Measurements from ENCODE around the gene EID2B. TPM values are rescaled to one million over a fixed set of nuclear protein-coding genes. Genes with fewer than 3 reads are reported as not detected.

EID2B gene
- total RNA-seq = 1 to 10 TPM; 3.0 to 6.4 (median 6.1) TPM

GRCh38 chr19:39532233-39533002 lies at the start of gene EID2B:
Gene EID2B (minus strand): TSS chr19:39532852. CDS start chr19:39532802, 50 bp downstream.
- TF ChIP-seq CTCF (IDR thresholded peaks at IDR 0.05) (peak; percentile 95 to 100 (median 99)), POLR2AphosphoS5 (IDR thresholded peaks at IDR 0.05) (peak; percentile 96 to 99), POLR2A (IDR thresholded peaks at IDR 0.05; ENCODE audit: low read depth) (no peak), EP300 (IDR thresholded peaks at IDR 0.05) (no peak)
- Histone ChIP-seq H3K4me3 (peak within 1 kb of the TSS; percentile 70 to 89 (median 77)), H3K27ac (replicated peaks in 1 of 4) (peak within 1 kb of the TSS; percentile 86 to 91 (median 88)), H3K27me3 (no peaks in the 10 kb centered on the region), H3K4me1 (peaks cover 14 to 36% (median 29%) of the 10 kb centered on the region in 4 donors), H3K9me3 (no peaks in the 10 kb centered on the region), H3K36me3 (peaks cover 0 to 8% (median 0%) of the 10 kb centered on the region in 4 donors)
- DNase-seq (ENCODE audit: extremely low spot score) = peak; percentile 96
- intact Hi-C loops (cut with DNase I) = loop anchor here (5.0 to 10.0 kb wide), 4 partner anchors 60 to 405 kb away; partner anchors contain the start of genes PAK4, SAMD4B and SUPT5H
- WGBS = 3% methylated on average over 27 of the region's 65 CpGs

GRCh38 chr19:39582442-39582841 lies 49.8 kb upstream of the EID2B start:
- H3K4me3 ChIP-seq = no peak overlapping the region
- TF ChIP-seq CTCF (IDR thresholded peaks at IDR 0.05) = no peak
- TF ChIP-seq POLR2A (IDR thresholded peaks at IDR 0.05; ENCODE audit: low read depth) = no peak
- intact Hi-C loops (cut with DNase I) = no loop called here
- no peaks in the 10 kb centered on the region for H3K4me1 ChIP-seq
- peaks cover 0 to 19% (median 0%) of the 10 kb centered on the region in 4 donors for H3K27me3 ChIP-seq
- H3K27ac ChIP-seq (replicated peaks in 1 of 4) = no peak overlapping the region
- H3K9me3 ChIP-seq = peaks cover 0 to 8% (median 2%) of the 10 kb centered on the region in 4 donors
- no peak for DNase-seq (ENCODE audit: extremely low spot score)
- 53% methylated on average over 4 of the region's 4 CpGs for WGBS
- H3K36me3 ChIP-seq = no peaks in the 10 kb centered on the region

GRCh38 chr19:39568604-39569003 lies 36.0 kb upstream of the EID2B start:
- 52% methylated on average over 3 of the region's 3 CpGs for WGBS
- intact Hi-C loops (cut with DNase I) = no loop called here

GRCh38 chr19:39566064-39566463 lies 33.4 kb upstream of the EID2B start:
- 29% methylated on average over 3 of the region's 3 CpGs for WGBS
- H3K9me3 ChIP-seq = no peaks in the 10 kb centered on the region
- no peaks in the 10 kb centered on the region for H3K4me1 ChIP-seq
- no peak for TF ChIP-seq EP300 (IDR thresholded peaks at IDR 0.05)
- TF ChIP-seq CTCF (IDR thresholded peaks at IDR 0.05) = no peak
- no peak for TF ChIP-seq POLR2AphosphoS5 (IDR thresholded peaks at IDR 0.05)
- TF ChIP-seq POLR2A (IDR thresholded peaks at IDR 0.05; ENCODE audit: low read depth) = no peak
- no peak for DNase-seq (ENCODE audit: extremely low spot score)
- intact Hi-C loops (cut with DNase I) = no loop called here
- no peaks in the 10 kb centered on the region for H3K36me3 ChIP-seq
- no peak overlapping the region for H3K27ac ChIP-seq (replicated peaks in 1 of 4)
- peaks cover 0 to 18% (median 0%) of the 10 kb centered on the region in 4 donors for H3K27me3 ChIP-seq
- no peak overlapping the region for H3K4me3 ChIP-seq

More at GRCh38 chr19:39568604-39569003, 36.0 kb upstream of the EID2B start:
- peaks cover 0 to 18% (median 0%) of the 10 kb centered on the region in 4 donors for H3K27me3 ChIP-seq
- no peaks in the 10 kb centered on the region for H3K4me1 ChIP-seq
- TF ChIP-seq EP300 (IDR thresholded peaks at IDR 0.05) (no peak), POLR2AphosphoS5 (IDR thresholded peaks at IDR 0.05) (no peak), POLR2A (IDR thresholded peaks at IDR 0.05; ENCODE audit: low read depth) (no peak), CTCF (IDR thresholded peaks at IDR 0.05) (no peak)
- no peak overlapping the region for H3K4me3 ChIP-seq
- no peak for DNase-seq (ENCODE audit: extremely low spot score)
- peaks cover 0 to 7% (median 3%) of the 10 kb centered on the region in 4 donors for H3K9me3 ChIP-seq
- H3K27ac ChIP-seq (replicated peaks in 1 of 4) = no peak overlapping the region
- H3K36me3 ChIP-seq = no peaks in the 10 kb centered on the region

All from esophagus muscularis mucosa (tissue), 4 donors.